ENCODE results near the gene TMEM165.

DNA sequence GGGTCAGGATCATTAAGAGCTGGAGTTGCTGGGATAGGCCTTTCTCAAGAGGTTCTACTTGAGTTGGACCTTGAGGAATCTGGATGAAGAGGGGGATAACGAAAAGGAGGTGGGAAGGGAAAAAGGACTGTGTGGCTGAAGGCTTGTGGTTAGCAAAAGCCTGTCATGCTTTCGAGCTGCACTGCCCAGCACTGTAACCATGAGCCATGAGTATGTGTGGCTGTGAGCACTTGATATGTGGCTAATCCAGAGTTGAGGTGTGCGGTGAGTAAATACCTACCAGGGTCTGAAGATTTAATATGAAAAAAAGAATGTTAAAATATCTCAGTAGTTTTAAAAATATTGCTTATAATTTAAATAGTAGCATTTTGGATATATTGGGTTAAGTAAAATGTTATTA, 11.4 kb downstream of the TMEM165 start:
- TF ChIP-seq, protein P1, sequence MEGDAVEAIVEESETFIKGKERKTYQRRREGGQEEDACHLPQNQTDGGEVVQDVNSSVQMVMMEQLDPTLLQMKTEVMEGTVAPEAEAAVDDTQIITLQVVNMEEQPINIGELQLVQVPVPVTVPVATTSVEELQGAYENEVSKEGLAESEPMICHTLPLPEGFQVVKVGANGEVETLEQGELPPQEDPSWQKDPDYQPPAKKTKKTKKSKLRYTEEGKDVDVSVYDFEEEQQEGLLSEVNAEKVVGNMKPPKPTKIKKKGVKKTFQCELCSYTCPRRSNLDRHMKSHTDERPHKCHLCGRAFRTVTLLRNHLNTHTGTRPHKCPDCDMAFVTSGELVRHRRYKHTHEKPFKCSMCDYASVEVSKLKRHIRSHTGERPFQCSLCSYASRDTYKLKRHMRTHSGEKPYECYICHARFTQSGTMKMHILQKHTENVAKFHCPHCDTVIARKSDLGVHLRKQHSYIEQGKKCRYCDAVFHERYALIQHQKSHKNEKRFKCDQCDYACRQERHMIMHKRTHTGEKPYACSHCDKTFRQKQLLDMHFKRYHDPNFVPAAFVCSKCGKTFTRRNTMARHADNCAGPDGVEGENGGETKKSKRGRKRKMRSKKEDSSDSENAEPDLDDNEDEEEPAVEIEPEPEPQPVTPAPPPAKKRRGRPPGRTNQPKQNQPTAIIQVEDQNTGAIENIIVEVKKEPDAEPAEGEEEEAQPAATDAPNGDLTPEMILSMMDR (IDR thresholded peaks at IDR 0.05) = no peak
- no peak for TF ChIP-seq EZH2 (IDR thresholded peaks at IDR 0.05; ENCODE audit: borderline replicate concordance, insufficient read depth, low read depth, low read length, poor library complexity, severe bottlenecking)

Data from B cell (primary cell).